ENCODE data around the gene FAM43A.

The FAM43A gene

DNA sequence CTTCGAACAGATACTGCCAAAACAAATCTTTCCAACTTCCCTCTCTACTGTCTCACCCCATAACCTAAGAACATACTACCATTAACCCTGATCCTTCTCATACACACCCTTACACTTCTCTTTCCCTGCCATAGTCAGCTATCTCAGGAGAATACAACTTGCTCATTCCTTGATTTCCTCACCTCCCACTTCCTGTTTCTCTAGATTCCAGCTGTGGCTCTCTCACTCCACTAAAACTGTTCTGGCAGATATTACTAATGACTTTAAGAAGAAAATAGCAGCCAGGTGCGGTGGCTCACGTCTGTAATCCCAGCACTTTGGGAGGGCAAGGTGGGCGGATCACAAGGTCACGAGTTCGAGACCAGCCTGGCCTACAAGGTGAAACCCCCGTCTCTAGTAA is 18.3 kb upstream of the FAM43A start:
- no peak for DNase-seq (ENCODE audit: low spot score)
- peaks cover 6% of the 10 kb centered on the region for H3K4me1 ChIP-seq (ENCODE audit: insufficient read depth, poor library complexity, severe bottlenecking)
- H3K27ac ChIP-seq (ENCODE audit: poor library complexity, severe bottlenecking) = no peak overlapping the region
- TF ChIP-seq, protein P1, sequence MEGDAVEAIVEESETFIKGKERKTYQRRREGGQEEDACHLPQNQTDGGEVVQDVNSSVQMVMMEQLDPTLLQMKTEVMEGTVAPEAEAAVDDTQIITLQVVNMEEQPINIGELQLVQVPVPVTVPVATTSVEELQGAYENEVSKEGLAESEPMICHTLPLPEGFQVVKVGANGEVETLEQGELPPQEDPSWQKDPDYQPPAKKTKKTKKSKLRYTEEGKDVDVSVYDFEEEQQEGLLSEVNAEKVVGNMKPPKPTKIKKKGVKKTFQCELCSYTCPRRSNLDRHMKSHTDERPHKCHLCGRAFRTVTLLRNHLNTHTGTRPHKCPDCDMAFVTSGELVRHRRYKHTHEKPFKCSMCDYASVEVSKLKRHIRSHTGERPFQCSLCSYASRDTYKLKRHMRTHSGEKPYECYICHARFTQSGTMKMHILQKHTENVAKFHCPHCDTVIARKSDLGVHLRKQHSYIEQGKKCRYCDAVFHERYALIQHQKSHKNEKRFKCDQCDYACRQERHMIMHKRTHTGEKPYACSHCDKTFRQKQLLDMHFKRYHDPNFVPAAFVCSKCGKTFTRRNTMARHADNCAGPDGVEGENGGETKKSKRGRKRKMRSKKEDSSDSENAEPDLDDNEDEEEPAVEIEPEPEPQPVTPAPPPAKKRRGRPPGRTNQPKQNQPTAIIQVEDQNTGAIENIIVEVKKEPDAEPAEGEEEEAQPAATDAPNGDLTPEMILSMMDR (IDR thresholded peaks at IDR 0.05; ENCODE audit: poor library complexity, severe bottlenecking) = no peak
- H3K4me3 ChIP-seq (ENCODE audit: severe bottlenecking) = no peak overlapping the region
- no peaks in the 10 kb centered on the region for H3K9me3 ChIP-seq (ENCODE audit: severe bottlenecking)
- H3K36me3 ChIP-seq (ENCODE audit: low read depth) = peaks cover 49% of the 10 kb centered on the region
- H3K27me3 ChIP-seq (ENCODE audit: insufficient read depth, poor library complexity, severe bottlenecking) = no peaks in the 10 kb centered on the region
- ATAC-seq (ENCODE audit: low read depth) = no peak

DNA sequence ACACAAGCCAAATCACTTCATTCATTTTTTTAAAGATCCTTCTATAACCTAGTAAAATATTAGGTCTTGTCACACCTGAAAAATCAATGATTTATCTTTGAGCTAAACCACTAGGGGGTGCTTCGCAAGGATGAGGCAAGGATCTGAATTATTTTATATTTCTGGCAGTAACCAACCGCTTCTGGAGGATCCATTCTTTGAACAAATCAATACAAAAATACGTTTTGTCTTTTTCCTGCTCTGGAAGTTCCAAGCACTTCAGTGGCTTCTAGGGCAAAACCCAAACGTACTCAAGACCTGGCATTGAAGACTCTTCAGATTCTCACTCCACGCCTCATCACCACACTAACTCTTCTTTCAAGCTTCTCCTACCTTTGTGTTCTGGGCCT is 14.2 kb upstream of the FAM43A start:
- no peak for ATAC-seq (ENCODE audit: low read depth)
- no peak for DNase-seq (ENCODE audit: low spot score)
- Histone ChIP-seq H3K9me3 (ENCODE audit: severe bottlenecking) (no peaks in the 10 kb centered on the region), H3K27me3 (ENCODE audit: insufficient read depth, poor library complexity, severe bottlenecking) (no peaks in the 10 kb centered on the region), H3K4me1 (ENCODE audit: insufficient read depth, poor library complexity, severe bottlenecking) (peaks cover 6% of the 10 kb centered on the region), H3K36me3 (ENCODE audit: low read depth) (peaks cover 23% of the 10 kb centered on the region), H3K27ac (ENCODE audit: poor library complexity, severe bottlenecking) (peak overlapping the region; percentile 26), H3K4me3 (ENCODE audit: severe bottlenecking) (peak overlapping the region; percentile 68)
- TF ChIP-seq, protein P1 (IDR thresholded peaks at IDR 0.05; ENCODE audit: poor library complexity, severe bottlenecking) = peak; percentile 90

DNA sequence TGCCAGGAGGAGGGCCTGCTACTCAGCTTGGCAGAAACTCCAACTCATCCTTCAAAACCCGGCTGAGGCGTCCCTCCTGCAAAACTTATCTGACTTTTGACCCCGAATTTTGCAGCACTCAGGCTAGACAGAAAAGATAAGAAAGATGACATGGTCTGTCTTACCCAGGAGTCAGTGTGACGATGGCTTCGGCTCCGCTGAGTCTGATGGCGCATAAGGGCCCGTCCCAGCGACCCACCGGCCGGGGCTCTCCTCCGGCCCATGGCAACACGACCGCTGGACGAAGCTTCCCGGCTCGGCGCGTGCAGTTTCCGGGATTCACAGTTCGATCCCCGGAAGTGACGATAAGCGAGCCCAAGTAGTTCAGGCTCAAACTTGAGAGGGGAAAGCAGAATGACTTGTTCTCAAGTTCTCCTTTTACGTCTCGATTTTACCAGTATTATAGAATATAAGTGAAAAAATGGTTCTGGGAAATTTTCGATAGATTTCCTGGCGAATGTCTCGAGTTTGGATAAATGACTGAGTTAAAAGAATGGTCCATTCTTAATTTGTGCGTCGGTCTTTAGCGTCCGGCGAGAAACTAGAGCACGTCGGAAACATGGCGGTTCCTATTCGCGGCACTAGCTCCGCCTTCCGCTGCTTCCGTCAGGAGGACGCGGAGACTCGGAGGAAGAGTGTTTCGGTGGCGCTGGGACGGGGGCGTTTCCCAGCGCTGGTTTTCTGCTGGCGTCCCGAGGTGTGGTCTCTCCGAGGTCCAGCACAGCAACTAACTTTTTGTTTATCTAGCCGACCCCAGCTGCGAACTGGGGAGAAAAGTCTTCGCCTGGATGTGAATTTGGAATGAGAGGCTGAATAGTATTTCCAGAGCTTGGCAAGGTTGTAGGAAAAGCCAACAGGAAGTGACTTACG is 13.5 kb upstream of the FAM43A start, which contains the start of gene LSG1:
TSS of gene LSG1 (minus strand) at position 292 of the 909 bp plus-strand sequence. CDS start at position 263, 29 bp downstream.
- TF ChIP-seq, protein P1 (IDR thresholded peaks at IDR 0.05; ENCODE audit: poor library complexity, severe bottlenecking) = peak; percentile 14
- Histone ChIP-seq H3K4me1 (ENCODE audit: insufficient read depth, poor library complexity, severe bottlenecking) (peaks cover 6% of the 10 kb centered on the region), H3K27me3 (ENCODE audit: insufficient read depth, poor library complexity, severe bottlenecking) (no peaks in the 10 kb centered on the region), H3K4me3 (ENCODE audit: severe bottlenecking) (peak within 1 kb of the TSS; percentile 68), H3K27ac (ENCODE audit: poor library complexity, severe bottlenecking) (peak within 1 kb of the TSS; percentile 26), H3K36me3 (ENCODE audit: low read depth) (peaks cover 21% of the 10 kb centered on the region), H3K9me3 (ENCODE audit: severe bottlenecking) (no peaks in the 10 kb centered on the region)
- ATAC-seq (ENCODE audit: low read depth) (peak; percentile 94), DNase-seq (ENCODE audit: low spot score) (peak; percentile 83)

- DNase-seq (ENCODE audit: low spot score) (no peak), ATAC-seq (ENCODE audit: low read depth) (no peak)
- H3K4me3 ChIP-seq (ENCODE audit: severe bottlenecking) = peak overlapping the region; percentile 68
- H3K27ac ChIP-seq (ENCODE audit: poor library complexity, severe bottlenecking) = peak overlapping the region; percentile 26
- peaks cover 21% of the 10 kb centered on the region for H3K36me3 ChIP-seq (ENCODE audit: low read depth)
- TF ChIP-seq, protein P1 (IDR thresholded peaks at IDR 0.05; ENCODE audit: poor library complexity, severe bottlenecking) = no peak
- H3K27me3 ChIP-seq (ENCODE audit: insufficient read depth, poor library complexity, severe bottlenecking) = no peaks in the 10 kb centered on the region
- H3K9me3 ChIP-seq (ENCODE audit: severe bottlenecking) = no peaks in the 10 kb centered on the region
- H3K4me1 ChIP-seq (ENCODE audit: insufficient read depth, poor library complexity, severe bottlenecking) = peaks cover 6% of the 10 kb centered on the region
These were observed 12.8 kb upstream of the FAM43A start for GRCh38 chr3:194672876-194673275.

DNA sequence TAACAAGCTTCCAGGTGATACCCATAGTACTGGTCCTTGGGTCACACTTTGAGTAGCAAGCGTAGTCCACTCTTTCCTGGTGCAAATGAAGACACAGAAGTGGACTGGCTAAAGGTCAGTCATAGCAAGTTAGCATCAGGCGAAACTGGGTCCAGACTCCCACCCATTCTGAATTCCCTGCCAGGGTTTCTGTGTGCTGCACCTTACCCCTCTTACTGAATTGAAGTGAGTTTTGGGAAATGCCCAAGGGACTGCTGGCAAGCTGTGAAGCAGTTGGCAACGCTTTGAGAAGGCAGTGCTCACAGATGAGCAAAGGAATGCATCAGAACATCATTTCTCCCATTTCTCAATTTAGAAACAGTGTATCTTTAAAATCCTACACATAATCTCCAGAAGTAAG is 11.9 kb upstream of the FAM43A start:
- DNase-seq (ENCODE audit: low spot score) (no peak), ATAC-seq (ENCODE audit: low read depth) (no peak)
- Histone ChIP-seq H3K27me3 (ENCODE audit: insufficient read depth, poor library complexity, severe bottlenecking) (no peaks in the 10 kb centered on the region), H3K4me1 (ENCODE audit: insufficient read depth, poor library complexity, severe bottlenecking) (peaks cover 6% of the 10 kb centered on the region), H3K27ac (ENCODE audit: poor library complexity, severe bottlenecking) (no peak overlapping the region), H3K9me3 (ENCODE audit: severe bottlenecking) (no peaks in the 10 kb centered on the region), H3K4me3 (ENCODE audit: severe bottlenecking) (no peak overlapping the region), H3K36me3 (ENCODE audit: low read depth) (peaks cover 13% of the 10 kb centered on the region)
- TF ChIP-seq, protein P1 (IDR thresholded peaks at IDR 0.05; ENCODE audit: poor library complexity, severe bottlenecking) = no peak

All from RWPE2 (cell line).